ENCODE measurements around the gene CORT. TPM values are rescaled to one million over a fixed set of nuclear protein-coding genes. Genes with fewer than 3 reads are reported as not detected.
A peak's percentile ranks its signal among the peaks of the same experiment; 100 is the strongest.
"Not testable (repeated sequence)": the region's sequence is repeated elsewhere in the genome, so short reads cannot be mapped to it uniquely, and the experiment has no call there.

CORT gene
- total RNA-seq, 4 donors from 2014 or later = 0.29 to 1.2 (median 0.33) TPM; not detected in 1

DNA sequence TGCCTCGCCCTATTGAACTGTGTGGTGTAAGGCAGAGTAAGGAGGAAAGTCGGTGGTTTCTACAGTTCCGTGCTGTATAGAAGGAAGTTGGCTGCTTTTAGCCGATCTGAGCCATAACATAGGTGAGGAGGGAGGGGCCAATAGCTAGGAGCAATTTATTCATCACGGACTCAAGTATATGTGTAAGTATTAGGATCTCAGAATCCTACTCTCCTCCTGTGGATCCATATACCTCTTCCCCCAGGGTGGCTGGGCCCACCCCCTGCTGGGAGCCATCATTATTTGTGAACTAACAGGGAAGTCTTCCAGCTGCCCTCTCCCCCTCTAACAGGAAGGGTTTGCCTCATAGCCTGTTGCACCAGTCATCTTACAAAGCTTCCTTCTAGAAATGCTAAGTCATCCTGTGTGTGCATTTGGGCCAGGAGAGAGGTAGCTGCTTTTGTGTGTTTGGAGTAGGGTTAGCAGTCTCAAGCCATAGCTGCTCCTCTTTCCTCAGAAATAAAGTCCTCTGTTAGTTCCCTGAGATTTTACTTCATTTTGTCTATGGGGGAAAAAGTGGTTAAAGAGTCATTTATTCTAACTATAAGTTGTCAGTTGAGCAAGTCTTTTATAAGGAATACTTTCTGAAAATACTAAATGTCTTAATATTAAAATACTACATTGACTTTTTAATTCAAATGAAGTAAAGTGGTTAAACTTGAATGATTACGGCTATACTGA is 34.5 kb upstream of the CORT start:
- no peak for DNase-seq (ENCODE audit: extremely low spot score)
- TF ChIP-seq EP300 (IDR thresholded peaks at IDR 0.05) (no peak), POLR2AphosphoS5 (IDR thresholded peaks at IDR 0.05) (peak in 1 of 2 donors; percentile 28)
- Histone ChIP-seq H3K27ac (replicated peaks in 1 of 4) (peak overlapping the region; percentile 39 to 54 (median 44)), H3K4me3 (no peak overlapping the region), H3K27me3 (no peaks in the 10 kb centered on the region), H3K4me1 (peaks cover 0 to 5% (median 0%) of the 10 kb centered on the region in 4 donors), H3K9me3 (no peaks in the 10 kb centered on the region), H3K36me3 (peaks cover 52 to 99% (median 97%) of the 10 kb centered on the region in 4 donors)
- intact Hi-C loops (cut with DNase I) = no loop called here
- WGBS = 84% methylated on average over 6 of the region's 6 CpGs

DNA sequence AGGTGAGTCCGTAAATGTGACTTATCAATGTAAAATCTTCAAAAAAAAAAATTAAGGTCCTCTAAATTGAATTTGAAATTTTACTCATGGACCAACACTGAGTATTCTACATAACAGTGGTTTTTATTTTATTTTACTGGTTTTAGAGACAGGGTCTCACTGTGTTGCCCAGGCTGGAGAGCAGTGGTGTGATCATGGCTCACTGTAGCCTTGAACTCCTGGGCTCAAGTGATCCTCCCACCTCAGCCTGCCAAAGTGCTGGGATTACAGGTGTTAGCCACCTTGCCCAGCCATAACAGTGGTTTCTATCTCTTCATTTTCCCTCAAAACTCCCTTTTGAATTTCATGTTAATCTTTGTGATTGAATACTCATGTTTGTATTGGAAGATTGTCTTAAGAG is 33.9 kb upstream of the CORT start:
- H3K4me1 ChIP-seq; H3K9me3 ChIP-seq; intact Hi-C loops (cut with DNase I); H3K4me3 ChIP-seq; H3K27me3 ChIP-seq; DNase-seq (ENCODE audit: extremely low spot score): not testable (repeated sequence)
- Histone ChIP-seq H3K27ac (replicated peaks in 1 of 4) (peak overlapping the region in 3 of 4 donors; percentile 33 to 54 (median 40)), H3K36me3 (peaks cover 49 to 99% (median 97%) of the 10 kb centered on the region in 4 donors)
- 93% methylated on average over 1 of the region's 1 CpG for WGBS

DNA sequence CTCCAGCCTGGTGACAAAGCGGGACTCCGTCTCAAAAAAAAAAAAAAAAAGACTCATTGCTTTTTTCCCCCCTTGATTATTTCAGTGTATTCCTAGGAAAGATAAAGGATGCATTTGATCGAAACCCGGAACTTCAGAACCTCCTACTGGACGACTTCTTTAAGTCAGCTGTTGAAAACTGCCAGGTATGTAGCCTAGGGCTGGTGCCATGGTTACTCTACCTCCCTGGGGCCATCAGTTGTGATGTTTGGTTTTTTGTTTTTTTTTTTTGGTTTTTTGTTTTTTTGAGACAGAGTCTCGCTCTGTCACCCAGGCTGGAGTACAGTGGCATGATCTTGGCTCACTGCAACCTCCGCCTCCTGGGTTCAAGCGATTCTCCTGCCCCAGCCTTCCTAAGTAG is 31.1 kb upstream of the CORT start:
- H3K4me3 ChIP-seq; H3K4me1 ChIP-seq; H3K9me3 ChIP-seq; H3K27me3 ChIP-seq; H3K27ac ChIP-seq (replicated peaks in 1 of 4); intact Hi-C loops (cut with DNase I); DNase-seq (ENCODE audit: extremely low spot score): not testable (repeated sequence)
- WGBS = 90% methylated on average over 8 of the region's 8 CpGs
- H3K36me3 ChIP-seq = peaks cover 26 to 78% (median 76%) of the 10 kb centered on the region in 4 donors

DNA sequence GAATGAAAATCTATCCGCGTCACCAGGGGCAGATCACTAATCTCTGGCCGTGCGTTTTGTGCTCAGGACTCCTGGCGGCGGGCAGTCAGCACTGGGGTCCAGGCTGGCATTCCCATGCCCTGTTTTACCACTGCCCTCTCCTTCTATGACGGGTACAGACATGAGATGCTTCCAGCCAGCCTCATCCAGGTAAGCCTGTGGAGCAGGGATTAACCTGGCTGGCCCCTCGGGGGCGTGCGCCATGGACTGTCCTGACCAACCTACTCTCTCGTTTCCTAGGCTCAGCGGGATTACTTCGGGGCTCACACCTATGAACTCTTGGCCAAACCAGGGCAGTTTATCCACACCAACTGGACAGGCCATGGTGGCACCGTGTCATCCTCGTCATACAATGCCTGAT is 30.5 kb upstream of the CORT start:
- DNase-seq (ENCODE audit: extremely low spot score) = no peak
- intact Hi-C loops (cut with DNase I) = no loop called here
- TF ChIP-seq, protein P1, sequence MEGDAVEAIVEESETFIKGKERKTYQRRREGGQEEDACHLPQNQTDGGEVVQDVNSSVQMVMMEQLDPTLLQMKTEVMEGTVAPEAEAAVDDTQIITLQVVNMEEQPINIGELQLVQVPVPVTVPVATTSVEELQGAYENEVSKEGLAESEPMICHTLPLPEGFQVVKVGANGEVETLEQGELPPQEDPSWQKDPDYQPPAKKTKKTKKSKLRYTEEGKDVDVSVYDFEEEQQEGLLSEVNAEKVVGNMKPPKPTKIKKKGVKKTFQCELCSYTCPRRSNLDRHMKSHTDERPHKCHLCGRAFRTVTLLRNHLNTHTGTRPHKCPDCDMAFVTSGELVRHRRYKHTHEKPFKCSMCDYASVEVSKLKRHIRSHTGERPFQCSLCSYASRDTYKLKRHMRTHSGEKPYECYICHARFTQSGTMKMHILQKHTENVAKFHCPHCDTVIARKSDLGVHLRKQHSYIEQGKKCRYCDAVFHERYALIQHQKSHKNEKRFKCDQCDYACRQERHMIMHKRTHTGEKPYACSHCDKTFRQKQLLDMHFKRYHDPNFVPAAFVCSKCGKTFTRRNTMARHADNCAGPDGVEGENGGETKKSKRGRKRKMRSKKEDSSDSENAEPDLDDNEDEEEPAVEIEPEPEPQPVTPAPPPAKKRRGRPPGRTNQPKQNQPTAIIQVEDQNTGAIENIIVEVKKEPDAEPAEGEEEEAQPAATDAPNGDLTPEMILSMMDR (IDR thresholded peaks at IDR 0.05) = no peak
- TF ChIP-seq EP300 (IDR thresholded peaks at IDR 0.05) (no peak), POLR2AphosphoS5 (IDR thresholded peaks at IDR 0.05) (no peak), POLR2A (IDR thresholded peaks at IDR 0.05; ENCODE audit: low read depth) (no peak)
- H3K36me3 ChIP-seq = peaks cover 26 to 72% (median 70%) of the 10 kb centered on the region in 4 donors
- H3K4me1 ChIP-seq = peaks cover 0 to 5% (median 0%) of the 10 kb centered on the region in 4 donors
- no peak overlapping the region for H3K27ac ChIP-seq (replicated peaks in 1 of 4)
- H3K4me3 ChIP-seq = no peak overlapping the region
- no peaks in the 10 kb centered on the region for H3K27me3 ChIP-seq
- WGBS = 90% methylated on average over 14 of the region's 15 CpGs
- H3K9me3 ChIP-seq = no peaks in the 10 kb centered on the region

DNA sequence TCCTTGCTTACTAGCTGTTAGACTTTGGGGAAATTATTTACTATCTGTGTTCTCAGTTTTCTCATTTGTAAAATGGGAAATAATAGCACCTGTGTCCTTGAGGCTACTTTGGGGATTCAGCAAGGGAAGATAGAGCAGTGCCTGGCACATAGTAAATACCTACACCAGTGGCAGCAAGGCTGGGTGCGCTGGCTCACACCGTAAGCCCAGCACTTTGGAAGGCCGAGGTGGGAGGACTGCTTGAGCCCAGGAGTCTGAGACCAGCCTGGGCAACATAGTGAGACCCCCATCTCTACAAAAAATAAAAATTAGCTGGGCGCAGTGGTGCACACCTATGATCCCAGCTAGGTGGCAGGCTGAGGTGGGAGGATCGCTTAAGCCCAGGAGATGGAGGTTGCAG is 28.2 kb upstream of the CORT start:
- H3K27ac ChIP-seq (replicated peaks in 1 of 4) = no peak overlapping the region
- no peaks in the 10 kb centered on the region for H3K4me1 ChIP-seq
- no peaks in the 10 kb centered on the region for H3K9me3 ChIP-seq
- H3K27me3 ChIP-seq = no peaks in the 10 kb centered on the region
- intact Hi-C loops (cut with DNase I) = no loop called here
- H3K4me3 ChIP-seq = no peak overlapping the region
- WGBS = 93% methylated on average over 5 of the region's 5 CpGs
- H3K36me3 ChIP-seq = peaks cover 26 to 50% (median 49%) of the 10 kb centered on the region in 4 donors
- TF ChIP-seq, protein P1 (IDR thresholded peaks at IDR 0.05) = no peak
- TF ChIP-seq POLR2A (IDR thresholded peaks at IDR 0.05; ENCODE audit: low read depth) (no peak), POLR2AphosphoS5 (IDR thresholded peaks at IDR 0.05) (no peak)
- no peak for DNase-seq (ENCODE audit: extremely low spot score)

DNA sequence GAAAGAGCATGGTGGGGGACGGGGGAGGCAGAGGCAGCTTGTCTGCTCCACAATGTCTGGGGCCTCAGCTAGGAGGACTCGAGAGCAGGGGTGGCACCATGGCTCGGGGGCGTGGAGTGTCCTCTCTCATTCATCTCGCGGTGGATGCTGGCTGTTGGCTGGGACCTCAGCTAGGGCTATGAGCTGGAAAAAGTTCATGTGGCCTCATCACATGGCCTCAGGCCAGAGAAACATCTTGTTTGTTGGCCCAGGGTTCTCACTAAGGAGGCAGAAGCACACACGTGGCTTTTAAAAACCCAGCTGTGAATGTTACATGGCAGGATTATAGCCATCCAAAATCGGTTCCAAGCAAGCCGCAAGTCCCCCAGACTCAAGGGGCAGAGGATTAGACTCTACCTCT is 25.8 kb upstream of the CORT start:
- intact Hi-C loops (cut with DNase I) = no loop called here
- no peak overlapping the region for H3K4me3 ChIP-seq
- 61% methylated on average over 8 of the region's 9 CpGs for WGBS
- DNase-seq (ENCODE audit: extremely low spot score) = no peak
- H3K36me3 ChIP-seq = peaks cover 9 to 26% (median 25%) of the 10 kb centered on the region in 4 donors
- TF ChIP-seq, protein P1 (IDR thresholded peaks at IDR 0.05) = no peak
- TF ChIP-seq EP300 (IDR thresholded peaks at IDR 0.05) = no peak
- peaks cover 0 to 8% (median 3%) of the 10 kb centered on the region in 4 donors for H3K4me1 ChIP-seq
- no peak overlapping the region for H3K27ac ChIP-seq (replicated peaks in 1 of 4)
- no peaks in the 10 kb centered on the region for H3K27me3 ChIP-seq
- H3K9me3 ChIP-seq = no peaks in the 10 kb centered on the region
